HepG2 (cell line): Measurements from ENCODE around the gene RAB36. TPM values are rescaled to one million over a fixed set of nuclear protein-coding genes. Genes with fewer than 3 reads are reported as not detected.

Experiments
- ATAC-seq: fragments of 200-7000 bp; cut with Tn5 transposase; 3 replicates; pipeline ENCODE4 v1.9.1; 2020; ENCODE audit warnings: mild to moderate bottlenecking, moderate library complexity
- BruUV-seq: library from RNA; stranded (reverse); fragments of 400-500 nt; replicated peaks from 2 replicates; lab custom pipeline; 2021; lab: Mats Ljungman, UMichigan
- CTCF ChIA-PET: fragments of 300-600 bp; formaldehyde crosslinking; extraction: SDS; loops from one replicate; lab custom pipeline; 2021; ENCODE audit warnings: low total read pairs, inconsistent platforms, low intra/inter-chr PET ratio; lab: Yijun Ruan, JAX
- POLR2A ChIA-PET: fragments of 350-600 bp; sonication (Branson Sonifier 250); formaldehyde crosslinking; loops from one replicate; lab custom pipeline; 2020; ENCODE audit warnings: antibody characterized with exemption, inconsistent platforms; lab: Yijun Ruan, JAX
- DNase-seq: peaks from one replicate; pipeline ENCODE4 v3.0.0-alpha.2; 2015; ENCODE audit warnings: low spot score
- FAIRE-seq: peaks from 3 replicates; lab custom pipeline; 2011; peaks lifted over from hg19 to GRCh38; lab: Jason Lieb, UNC
- H2AFZ ChIP-seq: one replicate; pipeline ENCODE4 v1.6.1; 2011; ENCODE audit warnings: low read length, inconsistent platforms
- H3K27ac ChIP-seq: fragments of 300-600 bp; 3 replicates; pipeline ENCODE4 v1.8.0; 2011; ENCODE audit warnings: mixed run types, mild to moderate bottlenecking, mixed read lengths, low read length, inconsistent platforms; ENCODE audit not compliant: insufficient read depth; ENCODE audit errors: extremely low read length
- H3K27me3 ChIP-seq, 2 experiments: fragments of 200-600 bp in 1 of 2; 2 replicates in 1 of 2; 3 replicates in 1 of 2; pipeline versions ENCODE4 v1.6.0 to v1.8.0; 2011; ENCODE audit warnings: low read length in 2 of 2, mild to moderate bottlenecking in 2 of 2, moderate library complexity in 2 of 2, inconsistent platforms in 1 of 2; ENCODE audit not compliant: insufficient read depth in 2 of 2, control insufficient read depth in 1 of 2
- H3K36me3 ChIP-seq, 2 experiments: fragments of 200-600 bp in 1 of 2; replicated peaks in 1 of 2; 2 replicates in 1 of 2; 3 replicates in 1 of 2; pipeline versions ENCODE4 v1.5.1 to v1.8.0; 2011; ENCODE audit warnings: low read length in 2 of 2, inconsistent platforms in 1 of 2; ENCODE audit not compliant: insufficient read depth in 2 of 2, control insufficient read depth in 1 of 2
- H3K4me1 ChIP-seq: 2 replicates; pipeline ENCODE4 v1.5.1; 2012; ENCODE audit warnings: low read length, inconsistent platforms; ENCODE audit not compliant: insufficient read depth
- H3K4me2 ChIP-seq: 2 replicates; pipeline ENCODE4 v1.6.0; 2011; ENCODE audit warnings: low read depth, low read length, inconsistent platforms
- H3K4me3 ChIP-seq, 3 experiments: fragments of 200-600 bp in 1 of 3; sonication (generic), shearing (Covaris generic) in 1 of 3; replicated peaks in 1 of 3; 2 replicates each; pipeline ENCODE4 v1.5.1; 2011 to 2016; ENCODE audit warnings: low read length in 3 of 3, inconsistent platforms in 2 of 3, low read depth in 2 of 3, mild to moderate bottlenecking in 2 of 3, control low read depth in 1 of 3, mixed read lengths in 1 of 3; ENCODE audit not compliant: insufficient read depth in 1 of 3
- H3K79me2 ChIP-seq: one replicate; pipeline ENCODE4 v1.6.1; 2011; ENCODE audit warnings: low read length, inconsistent platforms; ENCODE audit not compliant: insufficient read depth
- H3K9ac ChIP-seq: 2 replicates; pipeline ENCODE4 v1.6.0; 2011; ENCODE audit warnings: mild to moderate bottlenecking, low read depth, low read length, inconsistent platforms; ENCODE audit not compliant: insufficient read depth
- H3K9me3 ChIP-seq: 2 replicates; pipeline ENCODE4 v1.5.1; 2012; ENCODE audit warnings: mild to moderate bottlenecking, low read length
- H4K20me1 ChIP-seq: 2 replicates; pipeline ENCODE4 v1.6.0; 2011; ENCODE audit warnings: inconsistent platforms, mild to moderate bottlenecking, low read length, moderate library complexity; ENCODE audit not compliant: insufficient read depth
- DMAP1 ChIP-seq: IDR thresholded peaks from 2 replicates; pipeline ENCODE4 v1.6.1; 2016
- JUND ChIP-seq: sonication (generic); formaldehyde crosslinking; IDR thresholded peaks from 2 replicates; pipeline ENCODE4 v1.8.0; 2022; ENCODE audit warnings: mild to moderate bottlenecking, missing genetic modification reagents
- NCOA1 ChIP-seq: sonication (generic); formaldehyde crosslinking; IDR thresholded peaks from 2 replicates; pipeline ENCODE4 v1.9.0; 2021; ENCODE audit warnings: missing genetic modification reagents
- NR1H2 ChIP-seq: sonication (generic); formaldehyde crosslinking; IDR thresholded peaks from 2 replicates; pipeline ENCODE4 v1.8.1; 2022; ENCODE audit warnings: low read depth, missing genetic modification reagents, borderline replicate concordance
- PAX8 ChIP-seq: sonication (generic); formaldehyde crosslinking; IDR thresholded peaks from 2 replicates; pipeline ENCODE4 v1.8.0; 2022; ENCODE audit warnings: mild to moderate bottlenecking, missing genetic modification reagents, borderline replicate concordance
- RCOR2 ChIP-seq: IDR thresholded peaks from 2 replicates; pipeline ENCODE4 v1.6.1; 2016; ENCODE audit warnings: missing biosample characterization, missing genetic modification reagents
- SMC3 ChIP-seq: IDR thresholded peaks from 2 replicates; pipeline ENCODE4 v1.6.1; 2011; ENCODE audit warnings: low read length, improper control_type of control experiment
- TAF1 ChIP-seq: sonication (generic); formaldehyde crosslinking; IDR thresholded peaks from 2 replicates; pipeline ENCODE4 v1.4.0; 2020; ENCODE audit warnings: missing genetic modification reagents
- TARDBP ChIP-seq: sonication (generic); formaldehyde crosslinking; IDR thresholded peaks from 2 replicates; pipeline ENCODE4 v1.8.0; 2022; ENCODE audit warnings: mild to moderate bottlenecking, missing genetic modification reagents
- ZNF121 ChIP-seq: sonication (generic); formaldehyde crosslinking; IDR thresholded peaks from 2 replicates; pipeline ENCODE4 v1.5.0; 2020; ENCODE audit warnings: mild to moderate bottlenecking, missing genetic modification reagents
- ZNF33A ChIP-seq: sonication (generic); formaldehyde crosslinking; IDR thresholded peaks from 2 replicates; pipeline ENCODE4 v1.5.1; 2020; ENCODE audit warnings: missing genetic modification reagents, mild to moderate bottlenecking, moderate library complexity, borderline replicate concordance
- ZNF749 ChIP-seq: sonication (generic); formaldehyde crosslinking; IDR thresholded peaks from 2 replicates; pipeline ENCODE4 v1.8.0; 2022; ENCODE audit warnings: mild to moderate bottlenecking, missing genetic modification reagents, moderate library complexity, borderline replicate concordance
- ZNF883 ChIP-seq: sonication (generic); formaldehyde crosslinking; IDR thresholded peaks from 2 replicates; pipeline ENCODE4 v1.5.1; 2020; ENCODE audit warnings: mild to moderate bottlenecking, missing genetic modification reagents; ENCODE audit errors: not compliant biosample characterization
- ZSCAN29 ChIP-seq: sonication (generic); formaldehyde crosslinking; conservative IDR thresholded peaks from 2 replicates; pipeline ENCODE4 v1.4.0; 2020; ENCODE audit warnings: mild to moderate bottlenecking, missing genetic modification reagents
- WGBS: methylation state at CpG from one replicate; pipeline ENCODE4 v1.1.6; 2017; ENCODE audit warnings: low lambda C conversion rate; 5-methylcytosine and 5-hydroxymethylcytosine counted together
- in situ Hi-C: cut with HindIII; loops from 2 replicates; pipeline ENCODE4 v1.10.0; 2017; ENCODE audit warnings: low pct_unique_long_range_greater_than_20kb; ENCODE audit not compliant: extremely low pct_ligation_motif_present
- intact Hi-C: fragments of 100-400 bp; cut with micrococcal nuclease; formaldehyde crosslinking; loops from one replicate; pipeline ENCODE4 v1.10.0; 2022; ENCODE audit not compliant: unreplicated experiment
- polyA plus RNA-seq, 8 experiments: library from polyadenylated mRNA; depleted of rRNA in 3 of 8; stranded (reverse) in 7 of 8; unstranded in 1 of 8; fragments of >200 nt; fragmentation: Illumina TruSeq in 4 of 8; extraction: Trizol in 4 of 8; gene quantifications; 2 replicates each; pipeline versions ENCODE4 v1.2.1 to v1.2.3, GENCODE V29; 2011 to 2016; ENCODE audit warnings: low read depth in 4 of 8, missing spikeins in 1 of 8, mixed read lengths in 1 of 8; ENCODE audit not compliant: insufficient read depth in 1 of 8
- total RNA-seq, 5 experiments: library from RNA; depleted of rRNA; stranded (reverse); fragments of >200 nt; fragmentation: Illumina TruSeq; extraction: Trizol; gene quantifications; 2 replicates each; pipeline ENCODE4 v1.2.3, GENCODE V29; 2016; ENCODE audit warnings: low read depth in 1 of 5
- TF ChIP-seq, protein P1 (sequence below): sonication (generic); IDR thresholded peaks from 2 replicates; pipeline ENCODE4 v1.6.1; 2016; ENCODE audit warnings: low read depth, borderline replicate concordance
- TF ChIP-seq, protein P2 (sequence below): IDR thresholded peaks from 2 replicates; pipeline ENCODE4 v1.4.0; 2020; ENCODE audit warnings: mild to moderate bottlenecking, missing genetic modification reagents

The RAB36 gene
- total and polyA plus RNA-seq, 2 of the 13 experiments (the other 11 are each of a cell fraction or from before 2014, with no cell fraction given): 0.24 to 0.86 TPM

DNA sequence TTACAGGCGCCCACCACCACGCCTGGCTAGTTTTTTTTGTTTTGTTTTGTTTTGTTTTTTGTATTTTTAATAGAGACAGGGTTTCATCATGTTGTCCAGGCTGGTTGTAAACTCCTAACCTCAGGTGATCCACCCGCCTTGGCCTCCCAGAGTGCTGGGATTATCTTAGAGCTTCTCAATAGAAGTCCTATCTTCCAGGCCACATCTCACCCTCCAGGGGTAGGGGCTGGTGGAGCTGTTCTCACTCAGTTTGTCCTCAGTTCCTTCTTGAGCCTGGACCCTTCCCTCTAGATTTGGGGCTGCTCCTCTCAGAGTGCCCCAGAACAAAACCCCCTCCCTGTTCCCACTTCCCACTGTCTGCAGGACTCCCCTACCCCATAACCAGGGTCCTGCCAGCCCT, 66.3 kb downstream of the RAB36 start:
- FAIRE-seq (no peak), ATAC-seq (no peak)
- peaks cover 75% of the 10 kb centered on the region for H3K79me2 ChIP-seq

More for the DNA sequence above, 66.3 kb downstream of the RAB36 start:
- Histone ChIP-seq H4K20me1 (peaks cover 4% of the 10 kb centered on the region; the same call in 1 of the 2 replicates), H3K27ac (no peak overlapping the region), H2AFZ (no peak overlapping the region), H3K27me3 (no peaks in the 10 kb centered on the region), H3K4me2 (no peak overlapping the region), H3K4me3 (no peak overlapping the region), H3K36me3 (peaks cover 4 to 28% of the 10 kb centered on the region in 2 experiments; a peak in 3 of 5 replicates), H3K9me3 (no peaks in the 10 kb centered on the region), H3K9ac (no peak overlapping the region), H3K4me1 (peaks cover 19% of the 10 kb centered on the region)
- no TSS peak for BruUV-seq
- TF ChIP-seq ZNF883 (CRISPR knock-in tag) (no peak), ZNF749 (CRISPR knock-in tag) (no peak), ZNF33A (CRISPR knock-in tag) (no peak), ZNF121 (CRISPR knock-in tag) (no peak), SMC3 (no peak), NCOA1 (CRISPR knock-in tag) (no peak), TAF1 (CRISPR knock-in tag) (no peak), DMAP1 (CRISPR knock-in tag) (no peak), ZSCAN29 (no peak), RCOR2 (CRISPR knock-in tag) (no peak), TARDBP (CRISPR knock-in tag) (no peak), JUND (CRISPR knock-in tag) (no peak), PAX8 (CRISPR knock-in tag) (no peak), NR1H2 (no peak)
- TF ChIP-seq, protein P1, sequence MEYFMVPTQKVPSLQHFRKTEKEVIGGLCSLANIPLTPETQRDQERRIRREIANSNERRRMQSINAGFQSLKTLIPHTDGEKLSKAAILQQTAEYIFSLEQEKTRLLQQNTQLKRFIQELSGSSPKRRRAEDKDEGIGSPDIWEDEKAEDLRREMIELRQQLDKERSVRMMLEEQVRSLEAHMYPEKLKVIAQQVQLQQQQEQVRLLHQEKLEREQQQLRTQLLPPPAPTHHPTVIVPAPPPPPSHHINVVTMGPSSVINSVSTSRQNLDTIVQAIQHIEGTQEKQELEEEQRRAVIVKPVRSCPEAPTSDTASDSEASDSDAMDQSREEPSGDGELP: no peak
- TF ChIP-seq, protein P2, sequence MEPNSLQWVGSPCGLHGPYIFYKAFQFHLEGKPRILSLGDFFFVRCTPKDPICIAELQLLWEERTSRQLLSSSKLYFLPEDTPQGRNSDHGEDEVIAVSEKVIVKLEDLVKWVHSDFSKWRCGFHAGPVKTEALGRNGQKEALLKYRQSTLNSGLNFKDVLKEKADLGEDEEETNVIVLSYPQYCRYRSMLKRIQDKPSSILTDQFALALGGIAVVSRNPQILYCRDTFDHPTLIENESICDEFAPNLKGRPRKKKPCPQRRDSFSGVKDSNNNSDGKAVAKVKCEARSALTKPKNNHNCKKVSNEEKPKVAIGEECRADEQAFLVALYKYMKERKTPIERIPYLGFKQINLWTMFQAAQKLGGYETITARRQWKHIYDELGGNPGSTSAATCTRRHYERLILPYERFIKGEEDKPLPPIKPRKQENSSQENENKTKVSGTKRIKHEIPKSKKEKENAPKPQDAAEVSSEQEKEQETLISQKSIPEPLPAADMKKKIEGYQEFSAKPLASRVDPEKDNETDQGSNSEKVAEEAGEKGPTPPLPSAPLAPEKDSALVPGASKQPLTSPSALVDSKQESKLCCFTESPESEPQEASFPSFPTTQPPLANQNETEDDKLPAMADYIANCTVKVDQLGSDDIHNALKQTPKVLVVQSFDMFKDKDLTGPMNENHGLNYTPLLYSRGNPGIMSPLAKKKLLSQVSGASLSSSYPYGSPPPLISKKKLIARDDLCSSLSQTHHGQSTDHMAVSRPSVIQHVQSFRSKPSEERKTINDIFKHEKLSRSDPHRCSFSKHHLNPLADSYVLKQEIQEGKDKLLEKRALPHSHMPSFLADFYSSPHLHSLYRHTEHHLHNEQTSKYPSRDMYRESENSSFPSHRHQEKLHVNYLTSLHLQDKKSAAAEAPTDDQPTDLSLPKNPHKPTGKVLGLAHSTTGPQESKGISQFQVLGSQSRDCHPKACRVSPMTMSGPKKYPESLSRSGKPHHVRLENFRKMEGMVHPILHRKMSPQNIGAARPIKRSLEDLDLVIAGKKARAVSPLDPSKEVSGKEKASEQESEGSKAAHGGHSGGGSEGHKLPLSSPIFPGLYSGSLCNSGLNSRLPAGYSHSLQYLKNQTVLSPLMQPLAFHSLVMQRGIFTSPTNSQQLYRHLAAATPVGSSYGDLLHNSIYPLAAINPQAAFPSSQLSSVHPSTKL (CRISPR knock-in tag): no peak
- ChIA-PET CTCF (no interaction called here), POLR2A (no interaction called here)
- intact Hi-C loops (no loop called here), in situ Hi-C loops (no loop called here)
- no peak for DNase-seq
- WGBS: 96% methylated on average over 3 of the region's 3 CpGs
